ENCODE measurements around the gene PTPRN2.

DNA sequence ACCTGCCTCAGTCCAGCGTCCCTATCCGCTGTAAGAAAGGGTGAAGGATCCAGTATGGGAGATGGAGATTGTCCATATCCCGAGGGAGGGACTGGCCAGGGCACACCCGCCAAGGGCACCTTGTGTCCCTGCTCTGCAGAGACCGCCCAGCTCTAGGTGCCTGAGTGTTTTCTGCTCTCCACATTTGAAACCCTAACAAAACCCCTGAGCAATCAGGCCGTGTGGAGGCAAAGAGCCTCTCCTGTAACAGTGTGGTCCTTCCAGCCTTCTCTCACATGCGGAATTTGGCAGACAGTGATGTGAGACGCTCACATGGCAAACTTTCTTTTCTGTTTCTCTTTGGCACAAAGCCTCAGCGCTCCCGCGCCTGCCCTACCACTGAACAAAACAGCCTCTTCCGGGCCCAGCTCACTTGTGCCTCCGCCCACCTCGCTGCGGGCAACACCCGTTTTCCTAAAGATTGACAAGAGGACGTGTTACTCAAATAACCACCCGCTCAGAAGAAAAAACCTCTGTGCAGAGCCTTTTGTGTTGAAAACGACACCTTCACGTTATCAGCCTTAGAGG is 736.0 kb downstream of the PTPRN2 start:
- TF ChIP-seq GATA2 (IDR thresholded peaks at IDR 0.05; ENCODE audit: low read depth, low read length) (no peak), GATA3 (IDR thresholded peaks at IDR 0.05; ENCODE audit: low read depth, low read length) (no peak)

All from SH-SY5Y (cell line).